Tibial nerve (tissue), 4 donors: Measurements from ENCODE around the gene LZTFL1. TPM values are rescaled to one million over a fixed set of nuclear protein-coding genes. Genes with fewer than 3 reads are reported as not detected.
"Not testable (repeated sequence)": the region's sequence is repeated elsewhere in the genome, so short reads cannot be mapped to it uniquely, and the experiment has no call there.

ENCODE experiments used
- DNase-seq, 2 donors: peaks; one replicate each; pipeline ENCODE4 v3.0.0-alpha.2; 2019; ENCODE audit warnings: low spot score in 2 of 2
- H3K27ac ChIP-seq, 4 donors: fragments of 200-600 bp; sonication (generic) in 3 of 4; one replicate each; pipeline ENCODE4 v1.5.1; 2017 to 2019; ENCODE audit warnings: mild to moderate bottlenecking in 1 of 4
- H3K27me3 ChIP-seq, 2 donors: fragments of 200-600 bp; sonication (generic) in 1 of 2; one replicate each; pipeline versions ENCODE4 v1.5.1 to v1.6.0; 2017 to 2019
- H3K36me3 ChIP-seq, 3 donors: fragments of 200-600 bp; sonication (generic); one replicate each; pipeline ENCODE4 v1.5.1; 2018 to 2019
- H3K4me1 ChIP-seq, 4 donors: fragments of 200-600 bp; sonication (generic) in 3 of 4; one replicate each; pipeline ENCODE4 v1.5.1; 2017 to 2019
- H3K4me3 ChIP-seq, 4 donors: fragments of 200-600 bp; sonication (generic) in 3 of 4; one replicate each; pipeline ENCODE4 v1.5.1; 2017 to 2019; ENCODE audit warnings: mild to moderate bottlenecking in 1 of 4, moderate library complexity in 1 of 4
- H3K9me3 ChIP-seq, 4 donors: fragments of 200-600 bp; sonication (generic) in 3 of 4; one replicate each; pipeline ENCODE4 v1.5.1; 2017 to 2019
- EP300 ChIP-seq, 2 donors: sonication (generic); formaldehyde crosslinking; IDR thresholded peaks; one replicate each; pipeline ENCODE4 v1.6.1; 2017; ENCODE audit warnings: antibody characterized with exemption in 2 of 2, mild to moderate bottlenecking in 1 of 2
- POLR2A ChIP-seq, 2 donors: fragments of 450-650 bp; IDR thresholded peaks; one replicate each; pipeline ENCODE4 v1.6.1; 2017; ENCODE audit warnings: antibody characterized with exemption in 2 of 2, mild to moderate bottlenecking in 2 of 2, moderate library complexity in 2 of 2
- WGBS, 2 donors: methylation state at CpG; one replicate each; pipeline ENCODE4 v1.1.5; 2018; 5-methylcytosine and 5-hydroxymethylcytosine counted together
- total RNA-seq, 4 donors: library from RNA; depleted of rRNA; stranded (reverse); fragments of >200 nt; gene quantifications; one replicate each; pipeline ENCODE4 v1.1.0, GENCODE V29; 2016
- TF ChIP-seq, protein P1 (sequence below), 5 experiments: fragments of 200-600 bp in 3 of 5; fragments of 450-650 bp in 2 of 5; sonication (generic) in 3 of 5; IDR thresholded peaks; one replicate each; pipeline ENCODE4 v1.5.1; 2016 to 2019; ENCODE audit warnings: antibody characterized with exemption in 5 of 5, mild to moderate bottlenecking in 3 of 5, moderate library complexity in 2 of 5

LZTFL1 gene
- total RNA-seq, 4 donors from 2014 or later = 12.6 to 32.2 (median 21.3) TPM

DNA sequence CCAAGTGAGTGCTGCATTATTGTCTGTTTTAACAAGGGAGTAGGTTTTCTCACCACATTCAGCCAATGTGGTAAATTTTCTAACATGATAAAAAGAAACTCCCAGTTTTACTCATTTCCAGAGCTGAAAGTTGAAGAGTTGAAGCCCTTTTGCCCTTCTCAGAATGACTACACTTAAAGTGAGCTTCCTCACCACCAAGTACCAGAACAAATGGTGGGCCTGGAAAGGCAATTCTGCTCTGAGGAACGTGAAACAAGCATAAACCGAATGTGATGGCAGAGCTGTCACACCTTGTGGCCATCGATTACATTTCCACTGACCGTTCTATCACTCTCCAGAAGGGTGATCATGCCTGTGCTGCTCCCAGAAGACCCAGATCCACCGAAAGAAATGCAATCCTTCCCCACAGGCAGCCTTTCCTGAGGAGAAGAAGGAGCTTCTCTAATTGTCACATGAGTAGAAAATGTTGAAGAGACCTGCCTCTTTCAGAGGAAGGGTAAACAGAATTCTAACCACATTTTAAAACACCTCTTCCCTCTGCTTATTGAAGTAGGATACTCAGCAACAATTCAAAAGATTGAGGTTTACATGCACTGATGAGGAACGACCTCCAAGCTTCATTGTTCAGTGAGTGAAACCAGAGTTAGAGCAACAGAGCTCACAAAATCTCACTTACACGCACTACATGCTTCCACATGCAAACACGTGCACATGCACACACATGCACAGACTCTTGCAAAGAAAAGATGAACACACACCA is 23.0 kb upstream of the LZTFL1 start:
- Histone ChIP-seq H3K4me3 (no peak overlapping the region), H3K9me3 (peaks cover 0 to 9% (median 0%) of the 10 kb centered on the region in 4 donors), H3K4me1 (peaks cover 0 to 4% (median 0%) of the 10 kb centered on the region in 4 donors), H3K27me3 (no peaks in the 10 kb centered on the region), H3K27ac (peak overlapping the region in 1 of 4 donors; percentile 43), H3K36me3 (no peaks in the 10 kb centered on the region)
- WGBS, 2 donors = 69 to 71% methylated on average over 8 of the region's 8 CpGs
- no peak for DNase-seq
- no peak for TF ChIP-seq EP300 (IDR thresholded peaks at IDR 0.05)
- TF ChIP-seq, protein P1, sequence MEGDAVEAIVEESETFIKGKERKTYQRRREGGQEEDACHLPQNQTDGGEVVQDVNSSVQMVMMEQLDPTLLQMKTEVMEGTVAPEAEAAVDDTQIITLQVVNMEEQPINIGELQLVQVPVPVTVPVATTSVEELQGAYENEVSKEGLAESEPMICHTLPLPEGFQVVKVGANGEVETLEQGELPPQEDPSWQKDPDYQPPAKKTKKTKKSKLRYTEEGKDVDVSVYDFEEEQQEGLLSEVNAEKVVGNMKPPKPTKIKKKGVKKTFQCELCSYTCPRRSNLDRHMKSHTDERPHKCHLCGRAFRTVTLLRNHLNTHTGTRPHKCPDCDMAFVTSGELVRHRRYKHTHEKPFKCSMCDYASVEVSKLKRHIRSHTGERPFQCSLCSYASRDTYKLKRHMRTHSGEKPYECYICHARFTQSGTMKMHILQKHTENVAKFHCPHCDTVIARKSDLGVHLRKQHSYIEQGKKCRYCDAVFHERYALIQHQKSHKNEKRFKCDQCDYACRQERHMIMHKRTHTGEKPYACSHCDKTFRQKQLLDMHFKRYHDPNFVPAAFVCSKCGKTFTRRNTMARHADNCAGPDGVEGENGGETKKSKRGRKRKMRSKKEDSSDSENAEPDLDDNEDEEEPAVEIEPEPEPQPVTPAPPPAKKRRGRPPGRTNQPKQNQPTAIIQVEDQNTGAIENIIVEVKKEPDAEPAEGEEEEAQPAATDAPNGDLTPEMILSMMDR (IDR thresholded peaks at IDR 0.05) = no peak
- TF ChIP-seq POLR2A (IDR thresholded peaks at IDR 0.05) = no peak

GRCh38 chr3:45861043-45861719 is 19.3 kb upstream of the LZTFL1 start:
- Histone ChIP-seq H3K27ac (no peak overlapping the region), H3K27me3 (no peaks in the 10 kb centered on the region), H3K4me1 (no peaks in the 10 kb centered on the region), H3K4me3 (no peak overlapping the region), H3K36me3 (no peaks in the 10 kb centered on the region), H3K9me3 (peaks cover 0 to 11% (median 1%) of the 10 kb centered on the region in 4 donors)
- no peak for TF ChIP-seq POLR2A (IDR thresholded peaks at IDR 0.05)
- DNase-seq = no peak
- WGBS, 2 donors = 62% methylated on average over 7 of the region's 7 CpGs

GRCh38 chr3:45860481-45860880 is 18.6 kb upstream of the LZTFL1 start:
- no peaks in the 10 kb centered on the region for H3K4me1 ChIP-seq
- no peak overlapping the region for H3K4me3 ChIP-seq
- no peak overlapping the region for H3K27ac ChIP-seq
- TF ChIP-seq, protein P1 (IDR thresholded peaks at IDR 0.05) = no peak
- TF ChIP-seq POLR2A (IDR thresholded peaks at IDR 0.05) = no peak
- no peak for TF ChIP-seq EP300 (IDR thresholded peaks at IDR 0.05)
- no peaks in the 10 kb centered on the region for H3K27me3 ChIP-seq
- no peak for DNase-seq
- H3K9me3 ChIP-seq = peaks cover 0 to 18% (median 3%) of the 10 kb centered on the region in 4 donors
- WGBS, 2 donors = 81 to 89% methylated on average over 4 of the region's 4 CpGs
- no peaks in the 10 kb centered on the region for H3K36me3 ChIP-seq

GRCh38 chr3:45858809-45859543 is 17.1 kb upstream of the LZTFL1 start:
- no peak for DNase-seq
- Histone ChIP-seq H3K4me3 (no peak overlapping the region), H3K9me3 (peaks cover 0 to 19% (median 3%) of the 10 kb centered on the region in 4 donors), H3K27me3 (no peaks in the 10 kb centered on the region), H3K36me3 (no peaks in the 10 kb centered on the region), H3K27ac (no peak overlapping the region), H3K4me1 (no peaks in the 10 kb centered on the region)
- WGBS, 2 donors = 78 to 89% methylated on average over 7 of the region's 7 CpGs
- TF ChIP-seq EP300 (IDR thresholded peaks at IDR 0.05) (no peak), POLR2A (IDR thresholded peaks at IDR 0.05) (no peak)
- TF ChIP-seq, protein P1 (IDR thresholded peaks at IDR 0.05) = no peak

DNA sequence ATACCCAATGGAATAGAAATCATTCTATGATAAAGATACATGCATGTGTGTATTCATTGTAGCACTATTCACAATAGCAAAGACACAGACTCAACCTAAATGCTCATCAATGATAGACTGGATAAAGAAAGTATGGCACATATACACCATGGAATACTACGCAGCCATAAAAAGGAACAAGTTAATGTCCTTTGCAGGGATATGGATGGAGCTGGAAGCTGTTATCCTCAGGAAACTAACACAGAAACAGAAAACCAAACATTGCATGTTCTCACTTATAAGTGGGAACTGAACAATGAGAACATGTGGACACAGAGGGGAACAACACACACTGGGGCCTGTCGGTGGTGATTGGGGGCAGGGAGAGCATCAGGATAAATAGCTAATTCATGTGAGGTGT is 15.1 kb upstream of the LZTFL1 start:
- WGBS, 2 donors = 82 to 90% methylated on average over 2 of the region's 2 CpGs

DNA sequence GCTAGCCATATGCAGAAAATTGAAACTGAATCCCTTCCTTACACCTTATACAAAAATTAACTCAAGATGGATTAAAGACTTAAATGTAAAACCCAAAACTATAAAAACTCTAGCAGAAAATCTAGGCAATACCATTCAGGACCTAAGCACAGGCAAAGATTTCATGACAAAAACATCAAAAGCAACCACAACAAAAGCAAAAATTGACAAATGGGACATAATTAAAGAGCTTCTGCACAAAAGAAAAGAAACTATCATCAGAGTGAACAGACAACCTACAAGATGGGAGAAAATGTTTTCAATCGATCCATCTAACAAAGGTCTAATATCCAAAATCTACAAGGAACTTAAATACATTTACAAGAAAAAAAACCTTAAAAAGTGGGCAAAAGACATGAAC is 14.4 kb upstream of the LZTFL1 start:
- not testable (repeated sequence) for DNase-seq, H3K4me3 ChIP-seq, H3K27ac ChIP-seq, H3K4me1 ChIP-seq, H3K27me3 ChIP-seq, H3K36me3 ChIP-seq
- H3K9me3 ChIP-seq = peaks cover 0 to 12% (median 3%) of the 10 kb centered on the region in 4 donors
- 84 to 94% methylated on average over 1 of the region's 1 CpG for WGBS, 2 donors

More for the DNA sequence above, 15.1 kb upstream of the LZTFL1 start:
- peaks cover 0 to 12% (median 3%) of the 10 kb centered on the region in 4 donors for H3K9me3 ChIP-seq
- not testable (repeated sequence) for H3K36me3 ChIP-seq, H3K4me3 ChIP-seq, H3K27me3 ChIP-seq, DNase-seq, H3K4me1 ChIP-seq, H3K27ac ChIP-seq
